HCT116 (cell line): ENCODE data around the gene GNG7. TPM values are rescaled to one million over a fixed set of nuclear protein-coding genes. Genes with fewer than 3 reads are reported as not detected.

Source experiments
- ATAC-seq: fragments of 200-7000 bp; cut with Tn5 transposase; 2 replicates; pipeline ENCODE4 v1.9.1; 2020; ENCODE audit warnings: mild to moderate bottlenecking, moderate library complexity
- BruUV-seq: library from RNA; stranded (reverse); fragments of 400-500 nt; replicated peaks from 2 replicates; lab custom pipeline; 2021; lab: Mats Ljungman, UMichigan
- CTCF ChIA-PET: fragments of 300-600 bp; sonication (Branson Sonifier 250); formaldehyde crosslinking; loops from one replicate; lab custom pipeline; 2021; ENCODE audit warnings: antibody characterized with exemption; lab: Charles Lee
- POLR2A ChIA-PET: fragments of 300-600, 350-600 bp; sonication (Branson Sonifier 250); formaldehyde crosslinking; loops from one replicate; lab custom pipeline; 2021; ENCODE audit warnings: antibody characterized with exemption; lab: Charles Lee
- RAD21 ChIA-PET, 2 experiments: fragments of 300-600 bp; sonication (Branson Sonifier 250); formaldehyde crosslinking; loops; one replicate each; lab custom pipeline; 2023; ENCODE audit warnings: low total read pairs in 2 of 2; ENCODE audit not compliant: uncharacterized antibody in 2 of 2, unreplicated experiment in 2 of 2, low non-redundant PET in 1 of 2; lab: Charles Lee
- DNase-seq: peaks from one replicate; pipeline ENCODE4 v3.0.0-alpha.2; 2010; ENCODE audit warnings: low read depth, low spot score
- H2AFZ ChIP-seq: fragments of 200-600 bp; shearing (Covaris generic), sonication (generic); 2 replicates; pipeline ENCODE4 v1.6.1; 2017; ENCODE audit warnings: low read depth, mixed run types, mixed read lengths, antibody characterized with exemption, low read length; ENCODE audit not compliant: poor library complexity, severe bottlenecking
- H3K27ac ChIP-seq: 2 replicates; pipeline ENCODE4 v1.5.1; 2012; ENCODE audit warnings: low read depth, low read length
- H3K27me3 ChIP-seq: fragments of 200-600 bp; sonication (generic); 2 replicates; pipeline ENCODE4 v1.6.1; 2016; ENCODE audit warnings: mixed run types, low read length, mixed read lengths; ENCODE audit not compliant: insufficient read depth
- H3K36me3 ChIP-seq, 2 experiments: fragments of 200-500 bp in 1 of 2; fragments of 200-600 bp in 1 of 2; sonication (Bioruptor generic) in 1 of 2; sonication (generic) in 1 of 2; 2 replicates each; pipeline versions ENCODE4 v1.5.1 to v1.6.1; 2014 to 2016; ENCODE audit warnings: low read length in 2 of 2, inconsistent platforms in 1 of 2, mixed read lengths in 1 of 2, mixed run types in 1 of 2; ENCODE audit not compliant: insufficient read depth in 2 of 2, control insufficient read depth in 1 of 2
- H3K4me1 ChIP-seq, 2 experiments: fragments of 200-600 bp in 1 of 2; sonication (generic) in 1 of 2; 2 replicates each; pipeline versions ENCODE4 v1.5.1 to v1.6.1; 2012 to 2017; ENCODE audit warnings: low read length in 2 of 2, inconsistent platforms in 1 of 2, mild to moderate bottlenecking in 1 of 2, mixed read lengths in 1 of 2, mixed run types in 1 of 2, moderate library complexity in 1 of 2; ENCODE audit not compliant: insufficient read depth in 2 of 2, control insufficient read depth in 1 of 2
- H3K4me2 ChIP-seq: fragments of 200-600 bp; sonication (generic); 2 replicates; pipeline ENCODE4 v1.6.1; 2017; ENCODE audit warnings: mixed run types, low read length, mixed read lengths
- H3K4me3 ChIP-seq, 2 experiments: fragments of 200-600 bp in 1 of 2; sonication (generic) in 1 of 2; replicated peaks in 1 of 2; 2 replicates each; pipeline ENCODE4 v1.5.1; 2011 to 2016; ENCODE audit warnings: low read length in 2 of 2, control low read depth in 1 of 2, low read depth in 1 of 2, mild to moderate bottlenecking in 1 of 2, mixed read lengths in 1 of 2, mixed run types in 1 of 2
- H3K79me2 ChIP-seq: fragments of 200-600 bp; sonication (generic); 2 replicates; pipeline ENCODE4 v1.6.1; 2017; ENCODE audit warnings: mild to moderate bottlenecking, mixed run types, low read length, moderate library complexity, mixed read lengths; ENCODE audit not compliant: insufficient read depth
- H3K9ac ChIP-seq: fragments of 200-600 bp; sonication (generic); 2 replicates; pipeline ENCODE4 v1.6.1; 2016; ENCODE audit warnings: low read length, mixed read lengths
- H3K9me2 ChIP-seq: fragments of 200-600 bp; sonication (generic), shearing (Covaris generic); 2 replicates; pipeline ENCODE4 v1.6.1; 2017; ENCODE audit warnings: mixed run types, mild to moderate bottlenecking, moderate library complexity; ENCODE audit not compliant: insufficient read depth
- H3K9me3 ChIP-seq, 2 experiments: fragments of 200-500 bp in 1 of 2; fragments of 200-600 bp in 1 of 2; sonication (Bioruptor generic) in 1 of 2; sonication (generic) in 1 of 2; 2 replicates each; pipeline ENCODE4 v1.6.1; 2014 to 2017; ENCODE audit warnings: low read length in 2 of 2, mixed read lengths in 2 of 2, inconsistent platforms in 1 of 2, low read depth in 1 of 2, mild to moderate bottlenecking in 1 of 2, mixed run types in 1 of 2, moderate library complexity in 1 of 2; ENCODE audit not compliant: control insufficient read depth in 1 of 2, insufficient read depth in 1 of 2
- H4K20me1 ChIP-seq: fragments of 200-600 bp; sonication (generic), shearing (Covaris generic); 2 replicates; pipeline ENCODE4 v1.6.1; 2017; ENCODE audit warnings: mixed run types, mild to moderate bottlenecking, moderate library complexity; ENCODE audit not compliant: insufficient read depth
- CBX3 ChIP-seq: IDR thresholded peaks from 2 replicates; pipeline ENCODE4 v1.6.1; 2012; ENCODE audit warnings: low read depth
- CEBPB ChIP-seq: IDR thresholded peaks from 2 replicates; pipeline ENCODE4 v1.6.1; 2012; ENCODE audit warnings: low read depth
- EGR1 ChIP-seq: IDR thresholded peaks from 2 replicates; pipeline ENCODE4 v1.6.1; 2012; ENCODE audit warnings: low read depth
- ELF1 ChIP-seq: IDR thresholded peaks from 2 replicates; pipeline ENCODE4 v1.6.1; 2012; ENCODE audit warnings: low read depth, borderline replicate concordance
- POLR2A ChIP-seq: IDR thresholded peaks from 2 replicates; pipeline ENCODE4 v1.7.0; 2011; ENCODE audit warnings: borderline replicate concordance; ENCODE audit not compliant: insufficient read depth, insufficient read length; ENCODE audit errors: extremely low read depth
- POLR2AphosphoS5 ChIP-seq: IDR thresholded peaks from 2 replicates; pipeline ENCODE4 v1.6.1; 2011; ENCODE audit warnings: mild to moderate bottlenecking, low read depth, low read length, moderate library complexity
- RAD21 ChIP-seq: IDR thresholded peaks from 2 replicates; pipeline ENCODE4 v1.6.1; 2012; ENCODE audit warnings: low read depth, mild to moderate bottlenecking
- SIN3A ChIP-seq: IDR thresholded peaks from 2 replicates; pipeline ENCODE4 v1.6.1; 2012; ENCODE audit warnings: low read depth
- SRF ChIP-seq: IDR thresholded peaks from 2 replicates; pipeline ENCODE4 v1.6.1; 2012; ENCODE audit warnings: low read depth
- TCF7L2 ChIP-seq: IDR thresholded peaks from 2 replicates; pipeline ENCODE4 v1.7.0; 2011; ENCODE audit warnings: borderline replicate concordance, inconsistent platforms; ENCODE audit not compliant: insufficient read depth, insufficient read length; ENCODE audit errors: extremely low read depth
- ZNF274 ChIP-seq: fragments of 200-500 bp; sonication (Bioruptor generic); IDR thresholded peaks from 2 replicates; pipeline ENCODE4 v1.6.1; 2014; ENCODE audit warnings: mild to moderate bottlenecking, low read depth, low read length, inconsistent platforms
- intact Hi-C: fragments of 100-400 bp; cut with micrococcal nuclease; formaldehyde crosslinking; loops from 2 replicates; pipeline ENCODE4 v1.10.0; 2022
- total RNA-seq: library from RNA; stranded (reverse); gene quantifications from one replicate; pipeline ENCODE4 v1.2.1, GENCODE V29; 2021; ENCODE audit not compliant: unreplicated experiment
- TF ChIP-seq, protein P1 (sequence below): IDR thresholded peaks from 2 replicates; pipeline ENCODE4 v1.6.1; 2012; ENCODE audit warnings: low read depth
- TF ChIP-seq, protein P2 (sequence below): IDR thresholded peaks from 2 replicates; pipeline ENCODE4 v1.6.1; 2011; ENCODE audit warnings: mild to moderate bottlenecking, low read length, moderate library complexity; ENCODE audit not compliant: insufficient replicate concordance; ENCODE audit errors: extremely low read depth
- TF ChIP-seq, protein P3 (sequence below): IDR thresholded peaks from 2 replicates; pipeline ENCODE4 v1.6.1; 2012
- TF ChIP-seq, protein P4 (sequence below): IDR thresholded peaks from 2 replicates; pipeline ENCODE4 v1.6.1; 2012

GNG7 gene
- total RNA-seq, 1 experiment from 2014 or later: 11.3 TPM

DNA sequence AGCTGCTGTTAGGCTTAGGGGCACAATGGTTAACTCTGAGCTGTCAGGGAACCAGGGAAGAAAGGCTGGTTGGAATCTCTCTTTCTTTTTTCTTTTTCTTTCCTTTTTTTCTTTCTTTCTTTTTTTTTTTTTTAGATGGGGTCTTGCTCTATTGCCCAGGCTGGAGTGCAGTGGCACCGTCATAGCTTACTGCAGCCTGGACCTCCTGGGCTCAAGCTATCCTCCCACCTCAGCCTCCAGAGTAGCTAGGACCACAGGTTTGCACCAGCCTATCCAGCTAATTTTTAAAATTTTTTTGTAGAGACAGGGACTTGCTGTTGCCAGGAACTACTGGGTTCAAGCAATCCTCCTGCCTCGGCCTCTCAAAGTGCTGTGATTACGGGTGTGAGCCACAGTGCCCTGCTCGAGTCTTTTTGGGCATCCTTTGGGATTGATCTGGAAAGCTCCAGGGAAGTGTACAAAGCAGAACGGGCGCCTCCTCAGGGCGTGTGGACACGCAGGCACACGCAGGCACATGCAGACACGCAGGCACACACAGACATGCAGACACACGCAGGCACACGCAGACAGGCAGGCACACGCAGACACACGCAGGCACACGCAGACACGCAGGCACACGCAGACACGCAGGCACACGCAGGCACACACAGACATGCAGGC, 127.4 kb downstream of the GNG7 start:
- ATAC-seq: no peak
- RAD21 ChIA-PET: no interaction called here

DNA sequence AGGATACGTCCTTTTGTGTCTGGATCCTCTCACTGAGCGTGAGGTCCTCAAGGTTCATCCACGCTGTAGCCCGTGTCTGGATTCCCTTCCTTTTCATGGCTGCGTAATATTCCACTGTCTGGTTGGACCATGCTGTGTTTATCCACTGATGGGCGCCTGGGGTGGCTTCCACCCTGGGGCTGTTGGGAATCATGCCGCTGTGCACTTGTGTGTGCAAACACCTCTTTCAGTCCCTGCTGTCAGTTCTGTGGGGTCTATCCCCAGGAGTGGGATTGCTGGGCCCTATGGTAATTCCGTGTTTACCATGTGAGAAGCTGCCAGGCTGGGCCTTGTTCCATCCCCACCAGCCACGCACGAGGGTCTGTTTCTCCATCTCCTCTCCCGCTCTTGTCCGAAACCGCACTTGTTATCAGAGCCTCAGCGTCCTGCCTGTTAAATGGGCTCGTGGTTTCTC, 128.0 kb downstream of the GNG7 start:
- Histone ChIP-seq H3K27me3 (no peaks in the 10 kb centered on the region), H3K4me3 (no peak overlapping the region), H3K36me3 (no peaks in the 10 kb centered on the region), H4K20me1 (no peaks in the 10 kb centered on the region), H3K9me3 (0 out of 4 replicates have a peak, but pooled peaks cover 0 to 2% of the 10 kb centered on the region in 2 experiments), H2AFZ (no peak overlapping the region), H3K4me1 (peaks cover 23 to 35% of the 10 kb centered on the region in 2 experiments), H3K4me2 (no peak overlapping the region), H3K9ac (no peak overlapping the region), H3K9me2 (no peaks in the 10 kb centered on the region), H3K79me2 (no peaks in the 10 kb centered on the region), H3K27ac (no peak overlapping the region)
- intact Hi-C loops: no loop called here
- ATAC-seq (no peak), DNase-seq (no peak)
- no TSS peak for BruUV-seq
- ChIA-PET RAD21 (no interaction called here), CTCF (no interaction called here), POLR2A (no interaction called here)
- TF ChIP-seq CBX3: no peak
- TF ChIP-seq ZNF274: no peak
- no peak for TF ChIP-seq ELF1
- TF ChIP-seq RAD21: no peak
- TF ChIP-seq SIN3A: no peak
- no peak for TF ChIP-seq CEBPB
- no peak for TF ChIP-seq POLR2A
- no peak for TF ChIP-seq SRF
- TF ChIP-seq, protein P1, sequence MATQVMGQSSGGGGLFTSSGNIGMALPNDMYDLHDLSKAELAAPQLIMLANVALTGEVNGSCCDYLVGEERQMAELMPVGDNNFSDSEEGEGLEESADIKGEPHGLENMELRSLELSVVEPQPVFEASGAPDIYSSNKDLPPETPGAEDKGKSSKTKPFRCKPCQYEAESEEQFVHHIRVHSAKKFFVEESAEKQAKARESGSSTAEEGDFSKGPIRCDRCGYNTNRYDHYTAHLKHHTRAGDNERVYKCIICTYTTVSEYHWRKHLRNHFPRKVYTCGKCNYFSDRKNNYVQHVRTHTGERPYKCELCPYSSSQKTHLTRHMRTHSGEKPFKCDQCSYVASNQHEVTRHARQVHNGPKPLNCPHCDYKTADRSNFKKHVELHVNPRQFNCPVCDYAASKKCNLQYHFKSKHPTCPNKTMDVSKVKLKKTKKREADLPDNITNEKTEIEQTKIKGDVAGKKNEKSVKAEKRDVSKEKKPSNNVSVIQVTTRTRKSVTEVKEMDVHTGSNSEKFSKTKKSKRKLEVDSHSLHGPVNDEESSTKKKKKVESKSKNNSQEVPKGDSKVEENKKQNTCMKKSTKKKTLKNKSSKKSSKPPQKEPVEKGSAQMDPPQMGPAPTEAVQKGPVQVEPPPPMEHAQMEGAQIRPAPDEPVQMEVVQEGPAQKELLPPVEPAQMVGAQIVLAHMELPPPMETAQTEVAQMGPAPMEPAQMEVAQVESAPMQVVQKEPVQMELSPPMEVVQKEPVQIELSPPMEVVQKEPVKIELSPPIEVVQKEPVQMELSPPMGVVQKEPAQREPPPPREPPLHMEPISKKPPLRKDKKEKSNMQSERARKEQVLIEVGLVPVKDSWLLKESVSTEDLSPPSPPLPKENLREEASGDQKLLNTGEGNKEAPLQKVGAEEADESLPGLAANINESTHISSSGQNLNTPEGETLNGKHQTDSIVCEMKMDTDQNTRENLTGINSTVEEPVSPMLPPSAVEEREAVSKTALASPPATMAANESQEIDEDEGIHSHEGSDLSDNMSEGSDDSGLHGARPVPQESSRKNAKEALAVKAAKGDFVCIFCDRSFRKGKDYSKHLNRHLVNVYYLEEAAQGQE: no peak
- TF ChIP-seq, protein P2, sequence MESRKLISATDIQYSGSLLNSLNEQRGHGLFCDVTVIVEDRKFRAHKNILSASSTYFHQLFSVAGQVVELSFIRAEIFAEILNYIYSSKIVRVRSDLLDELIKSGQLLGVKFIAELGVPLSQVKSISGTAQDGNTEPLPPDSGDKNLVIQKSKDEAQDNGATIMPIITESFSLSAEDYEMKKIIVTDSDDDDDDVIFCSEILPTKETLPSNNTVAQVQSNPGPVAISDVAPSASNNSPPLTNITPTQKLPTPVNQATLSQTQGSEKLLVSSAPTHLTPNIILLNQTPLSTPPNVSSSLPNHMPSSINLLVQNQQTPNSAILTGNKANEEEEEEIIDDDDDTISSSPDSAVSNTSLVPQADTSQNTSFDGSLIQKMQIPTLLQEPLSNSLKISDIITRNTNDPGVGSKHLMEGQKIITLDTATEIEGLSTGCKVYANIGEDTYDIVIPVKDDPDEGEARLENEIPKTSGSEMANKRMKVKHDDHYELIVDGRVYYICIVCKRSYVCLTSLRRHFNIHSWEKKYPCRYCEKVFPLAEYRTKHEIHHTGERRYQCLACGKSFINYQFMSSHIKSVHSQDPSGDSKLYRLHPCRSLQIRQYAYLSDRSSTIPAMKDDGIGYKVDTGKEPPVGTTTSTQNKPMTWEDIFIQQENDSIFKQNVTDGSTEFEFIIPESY: no peak

More for the DNA sequence above, 127.4 kb downstream of the GNG7 start:
- BruUV-seq: no TSS peak
- H3K27ac ChIP-seq: peak overlapping the region; percentile 14; the same call in 1 of the 2 replicates
- peaks cover 27 to 39% of the 10 kb centered on the region in 2 experiments for H3K4me1 ChIP-seq
- H3K9me3 ChIP-seq: 0 out of 4 replicates have a peak, but pooled peaks cover 0 to 2% of the 10 kb centered on the region in 2 experiments
- intact Hi-C loops: no loop called here
- ChIA-PET CTCF (no interaction called here), POLR2A (no interaction called here)
- H2AFZ ChIP-seq: no peak overlapping the region
- H3K9ac ChIP-seq: no peak overlapping the region
- H3K9me2 ChIP-seq: no peaks in the 10 kb centered on the region
- H3K4me2 ChIP-seq: no peak overlapping the region
- H4K20me1 ChIP-seq: no peaks in the 10 kb centered on the region
- no peak for TF ChIP-seq EGR1
- TF ChIP-seq TCF7L2: no peak
- TF ChIP-seq, protein P3, sequence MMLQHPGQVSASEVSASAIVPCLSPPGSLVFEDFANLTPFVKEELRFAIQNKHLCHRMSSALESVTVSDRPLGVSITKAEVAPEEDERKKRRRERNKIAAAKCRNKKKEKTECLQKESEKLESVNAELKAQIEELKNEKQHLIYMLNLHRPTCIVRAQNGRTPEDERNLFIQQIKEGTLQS: no peak
- TF ChIP-seq CBX3: no peak
- TF ChIP-seq, protein P4, sequence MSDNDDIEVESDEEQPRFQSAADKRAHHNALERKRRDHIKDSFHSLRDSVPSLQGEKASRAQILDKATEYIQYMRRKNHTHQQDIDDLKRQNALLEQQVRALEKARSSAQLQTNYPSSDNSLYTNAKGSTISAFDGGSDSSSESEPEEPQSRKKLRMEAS: no peak
- TF ChIP-seq CEBPB: no peak
- no peak for TF ChIP-seq POLR2AphosphoS5
- H3K79me2 ChIP-seq: no peaks in the 10 kb centered on the region
- no peak overlapping the region for H3K4me3 ChIP-seq
- H3K36me3 ChIP-seq: no peaks in the 10 kb centered on the region
- H3K27me3 ChIP-seq: no peaks in the 10 kb centered on the region
- DNase-seq: no peak
